ENCODE data around the gene DAZAP2. TPM values are rescaled to one million over a fixed set of nuclear protein-coding genes. Genes with fewer than 3 reads are reported as not detected.

Gene DAZAP2
- 100 to 1,000 TPM; 213 to 277 (median 235) TPM for total RNA-seq

DNA sequence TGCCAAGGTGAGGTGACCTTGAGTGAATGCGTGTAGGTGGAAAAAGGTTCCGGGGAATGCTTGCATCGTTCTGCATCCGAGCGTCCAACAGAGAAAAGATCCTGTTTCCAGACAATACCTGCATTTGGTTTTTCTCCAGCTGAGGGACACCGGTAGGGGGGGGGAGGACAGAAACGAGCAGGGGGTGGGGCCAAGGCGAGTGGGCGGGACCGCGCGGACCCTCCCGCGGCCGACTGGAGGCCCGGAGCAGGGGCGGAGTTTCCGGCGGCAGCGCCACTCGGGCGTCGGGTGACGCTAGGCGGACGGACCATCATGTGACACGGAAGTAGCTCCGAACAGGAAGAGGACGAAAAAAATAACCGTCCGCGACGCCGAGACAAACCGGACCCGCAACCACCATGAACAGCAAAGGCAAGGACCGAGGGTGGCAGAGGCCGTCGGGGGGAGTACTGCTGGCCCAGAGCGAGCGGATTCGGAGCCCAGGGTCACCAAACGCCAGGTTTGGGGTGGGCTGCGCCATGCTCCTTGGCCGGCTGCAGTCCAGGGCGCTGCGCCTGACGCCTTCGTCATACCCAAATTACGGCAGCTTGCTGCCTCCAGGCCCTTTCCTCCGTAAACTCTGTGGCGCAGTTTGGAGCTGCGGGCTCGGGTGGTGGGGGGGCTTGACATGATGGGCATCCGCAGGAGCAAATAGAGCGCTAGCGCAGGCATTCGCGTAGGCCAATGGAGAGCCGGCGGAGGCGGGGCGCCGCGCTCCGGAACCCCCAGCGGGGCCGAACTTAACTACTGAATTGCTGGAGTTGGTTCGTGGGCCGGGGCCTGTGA, at the start of gene DAZAP2:
Gene DAZAP2 (plus strand): TSS at position 317 of the 825 bp plus-strand sequence. CDS start 82 bp downstream, at position 399.
- peak; percentile 98 for ATAC-seq (ENCODE audit: low FRiP score)
- no peak for TF ChIP-seq CTCF (IDR thresholded peaks at IDR 0.05)
- DNase-seq (ENCODE audit: low spot score), result peak; percentile 89

DNA sequence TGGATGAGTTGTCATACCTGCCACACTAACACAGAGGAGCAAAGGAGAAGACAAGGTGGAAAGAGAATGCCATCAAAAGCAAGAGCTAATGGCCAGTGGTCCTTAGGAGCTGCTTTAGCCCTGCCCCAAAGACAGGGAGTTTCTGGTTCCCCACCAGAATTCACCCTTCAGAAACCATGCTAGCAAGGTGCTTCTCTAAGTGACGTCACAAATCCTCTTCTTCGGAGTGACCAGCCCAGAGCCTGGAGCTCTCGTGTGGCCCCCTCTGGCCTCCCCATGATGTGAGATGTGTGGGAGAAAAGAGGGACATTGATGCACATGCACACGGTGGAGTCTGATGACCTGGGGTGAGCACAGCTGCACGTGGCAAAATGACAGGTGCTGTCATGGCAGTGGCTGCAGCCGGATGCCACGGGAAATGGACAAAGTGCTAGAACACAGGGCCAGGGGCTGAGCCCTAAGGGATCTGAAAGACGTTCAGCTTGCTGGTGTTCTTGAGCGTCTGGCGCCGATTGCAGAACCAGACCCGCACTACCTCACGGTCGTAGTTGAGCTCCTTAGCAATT, 48.8 kb upstream of the DAZAP2 start:
- DNase-seq (ENCODE audit: low spot score), result no peak
- TF ChIP-seq CTCF (IDR thresholded peaks at IDR 0.05), result no peak
- ATAC-seq (ENCODE audit: low FRiP score), result no peak

DNA sequence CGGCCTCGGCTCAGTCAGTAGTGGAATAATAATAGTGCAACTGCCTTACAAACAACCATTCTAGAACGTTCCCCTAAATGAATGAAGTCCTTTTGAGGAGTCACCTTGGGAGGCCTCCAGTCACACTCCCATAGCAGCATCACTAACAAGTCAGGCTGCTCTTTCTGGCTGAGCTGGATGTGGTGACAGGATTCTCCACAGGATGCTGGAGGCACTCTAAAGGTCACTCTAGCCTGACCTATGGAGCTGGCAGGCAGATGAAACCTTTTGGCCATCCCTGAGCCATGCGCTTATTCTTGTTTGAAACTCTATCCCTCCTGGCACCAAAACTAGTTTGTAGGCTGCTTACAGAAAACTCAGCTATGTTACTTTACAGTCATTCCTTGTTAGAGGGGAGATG, 47.8 kb upstream of the DAZAP2 start:
- TF ChIP-seq CTCF (IDR thresholded peaks at IDR 0.05), result no peak
- ATAC-seq (ENCODE audit: low FRiP score), result no peak
- no peak for DNase-seq (ENCODE audit: low spot score)

- DNase-seq (ENCODE audit: low spot score) (no peak), ATAC-seq (ENCODE audit: low FRiP score) (no peak)
- TF ChIP-seq CTCF (IDR thresholded peaks at IDR 0.05), result no peak
Observed at GRCh38 chr12:51191516-51192283, 46.9 kb upstream of the DAZAP2 start.

- ATAC-seq (ENCODE audit: low FRiP score), result no peak
- no peak for TF ChIP-seq CTCF (IDR thresholded peaks at IDR 0.05)
- DNase-seq (ENCODE audit: low spot score), result no peak
Observed at GRCh38 chr12:51192284-51192671, 46.3 kb upstream of the DAZAP2 start.

GRCh38 chr12:51195841-51196240, 42.8 kb upstream of the DAZAP2 start:
- DNase-seq (ENCODE audit: low spot score), result no peak
- no peak for TF ChIP-seq CTCF (IDR thresholded peaks at IDR 0.05)
- no peak for ATAC-seq (ENCODE audit: low FRiP score)
